ENCODE measurements around the gene GPS1.

GPS1 gene

DNA sequence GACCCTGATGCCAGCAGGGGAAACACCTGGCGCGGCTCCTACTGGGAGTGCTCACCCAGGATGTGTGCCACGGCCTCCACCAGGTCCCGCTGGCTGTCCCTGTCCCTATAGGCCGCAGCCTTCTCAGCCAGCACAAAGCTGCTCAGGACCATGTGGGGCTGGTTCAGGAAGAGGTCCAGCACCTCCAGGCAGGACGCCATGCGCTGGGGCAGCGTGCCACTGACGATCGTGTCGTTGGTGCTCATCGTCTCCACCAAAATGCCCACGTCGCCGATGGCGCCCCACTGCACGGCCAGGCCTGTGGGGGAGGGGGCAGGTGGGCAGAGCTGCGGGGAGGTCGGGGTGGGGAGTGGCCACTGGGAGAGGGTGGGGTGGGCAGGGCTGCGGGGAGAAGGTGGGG lies 29.8 kb downstream of the GPS1 start:
- DNase-seq, result no peak

- no peak for DNase-seq
These were observed 30.3 kb downstream of the GPS1 start for GRCh38 chr17:82081966-82082365.

DNA sequence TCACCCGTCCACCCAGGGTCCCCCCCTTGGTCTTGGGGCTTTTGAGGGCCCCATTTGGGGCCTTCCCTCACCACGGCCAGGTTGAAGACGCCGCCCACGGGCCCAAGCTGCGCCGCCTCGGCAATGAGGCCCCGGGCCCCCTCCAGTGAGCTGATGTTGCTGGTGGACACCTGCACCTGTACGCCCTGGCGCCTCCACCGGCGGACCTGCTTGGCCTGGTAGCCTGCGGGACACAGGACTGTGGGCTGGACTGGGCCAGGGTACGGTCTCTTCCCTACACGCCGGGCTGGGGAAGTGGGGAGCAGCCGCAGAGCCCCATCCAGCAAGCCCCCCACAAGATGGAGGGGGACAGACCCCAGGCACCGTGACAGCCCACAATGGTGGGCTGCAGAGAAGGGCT lies 30.8 kb downstream of the GPS1 start:
- no peak for DNase-seq

- no peak for DNase-seq
These were observed 31.3 kb downstream of the GPS1 start for GRCh38 chr17:82083009-82083408.

- DNase-seq, result no peak
These were observed 32.0 kb downstream of the GPS1 start for GRCh38 chr17:82083533-82084359.

DNA sequence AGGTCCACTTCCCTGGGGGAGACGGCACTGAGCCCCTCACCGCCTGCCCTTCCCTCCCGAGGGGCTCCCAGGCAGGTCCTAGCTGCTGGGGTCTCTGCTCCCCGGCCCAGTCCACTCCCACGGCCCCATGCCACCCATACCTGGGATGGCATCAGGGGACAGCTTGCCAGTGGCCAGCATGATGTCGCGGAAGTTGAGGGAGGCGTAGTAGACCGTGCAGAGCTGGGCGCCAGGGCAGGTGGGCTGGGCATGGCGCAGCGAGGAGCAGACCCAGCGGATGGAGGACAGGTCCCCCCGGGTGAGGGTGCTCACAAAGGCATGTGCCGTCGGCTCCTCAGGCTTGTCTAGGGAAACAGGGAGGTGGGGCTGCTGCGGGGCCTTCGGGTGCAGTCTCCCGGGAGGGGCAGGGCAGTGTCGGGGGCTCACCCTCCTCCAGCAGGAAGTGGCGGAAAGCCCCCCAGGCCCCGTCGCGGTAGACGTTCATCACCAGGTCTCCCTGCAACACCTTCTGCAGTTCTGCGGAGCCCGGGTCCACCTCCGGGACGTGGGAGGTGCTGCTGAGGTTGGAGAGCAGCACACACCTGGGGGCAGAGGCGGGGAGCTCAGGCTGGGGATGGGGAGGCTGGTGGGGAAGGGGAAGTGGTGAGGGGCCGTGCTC lies 32.8 kb downstream of the GPS1 start:
- no peak for DNase-seq

- no peak for DNase-seq
These were observed 33.5 kb downstream of the GPS1 start for GRCh38 chr17:82085031-82085861.

- no peak for DNase-seq
These were observed 34.5 kb downstream of the GPS1 start for GRCh38 chr17:82085931-82086764.

DNA sequence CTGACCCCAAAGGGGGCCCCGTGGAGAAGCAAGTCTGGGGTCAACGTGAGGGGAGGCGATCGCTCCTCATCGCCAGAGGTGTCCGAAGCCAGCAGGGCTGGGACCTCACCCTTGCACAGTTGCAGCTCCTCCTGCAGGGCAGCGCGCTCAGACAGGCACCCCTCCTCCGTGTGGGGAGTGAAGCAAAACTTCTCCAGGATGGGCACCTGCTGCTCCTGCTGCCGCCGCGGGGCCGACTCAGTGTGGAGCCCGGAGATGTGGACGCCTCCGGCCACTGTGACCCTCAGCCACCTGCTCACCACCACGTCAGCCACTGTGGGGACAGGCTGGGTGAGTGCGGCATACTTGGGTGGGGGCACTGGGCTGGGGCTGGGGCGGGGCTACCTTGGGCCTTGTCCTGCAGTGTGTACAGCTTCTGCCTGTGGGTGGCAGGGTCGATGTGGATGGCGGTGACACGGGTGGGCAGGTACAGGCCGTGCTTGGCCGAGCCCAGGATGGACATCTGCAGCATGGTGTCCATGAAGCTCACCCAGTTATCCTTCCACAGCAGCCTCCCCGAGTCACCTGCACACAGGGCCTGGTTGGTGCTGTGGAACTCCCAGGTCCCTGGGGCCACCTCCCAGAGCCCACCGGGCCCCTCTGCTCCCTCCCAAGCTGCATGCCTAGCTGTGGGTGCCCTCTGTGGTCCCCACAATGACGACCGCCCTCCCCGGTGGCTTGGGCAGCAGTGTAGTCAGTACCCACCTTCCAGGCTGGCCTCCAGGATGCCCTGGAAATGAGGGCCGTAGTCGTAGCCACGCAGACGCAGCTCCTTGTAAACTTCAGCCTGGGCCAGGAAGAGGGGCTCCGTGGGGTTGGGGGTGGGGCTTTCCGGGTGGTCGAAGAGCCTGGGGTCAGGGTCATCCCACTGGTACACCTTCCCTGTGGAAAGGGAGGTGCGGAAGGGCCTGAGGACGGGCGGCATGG lies 35.5 kb downstream of the GPS1 start:
- no peak for DNase-seq

GRCh38 chr17:82087961-82088837 lies 36.5 kb downstream of the GPS1 start:
- DNase-seq, result no peak

GRCh38 chr17:82088838-82089722 lies 37.4 kb downstream of the GPS1 start:
- DNase-seq, result no peak

DNA sequence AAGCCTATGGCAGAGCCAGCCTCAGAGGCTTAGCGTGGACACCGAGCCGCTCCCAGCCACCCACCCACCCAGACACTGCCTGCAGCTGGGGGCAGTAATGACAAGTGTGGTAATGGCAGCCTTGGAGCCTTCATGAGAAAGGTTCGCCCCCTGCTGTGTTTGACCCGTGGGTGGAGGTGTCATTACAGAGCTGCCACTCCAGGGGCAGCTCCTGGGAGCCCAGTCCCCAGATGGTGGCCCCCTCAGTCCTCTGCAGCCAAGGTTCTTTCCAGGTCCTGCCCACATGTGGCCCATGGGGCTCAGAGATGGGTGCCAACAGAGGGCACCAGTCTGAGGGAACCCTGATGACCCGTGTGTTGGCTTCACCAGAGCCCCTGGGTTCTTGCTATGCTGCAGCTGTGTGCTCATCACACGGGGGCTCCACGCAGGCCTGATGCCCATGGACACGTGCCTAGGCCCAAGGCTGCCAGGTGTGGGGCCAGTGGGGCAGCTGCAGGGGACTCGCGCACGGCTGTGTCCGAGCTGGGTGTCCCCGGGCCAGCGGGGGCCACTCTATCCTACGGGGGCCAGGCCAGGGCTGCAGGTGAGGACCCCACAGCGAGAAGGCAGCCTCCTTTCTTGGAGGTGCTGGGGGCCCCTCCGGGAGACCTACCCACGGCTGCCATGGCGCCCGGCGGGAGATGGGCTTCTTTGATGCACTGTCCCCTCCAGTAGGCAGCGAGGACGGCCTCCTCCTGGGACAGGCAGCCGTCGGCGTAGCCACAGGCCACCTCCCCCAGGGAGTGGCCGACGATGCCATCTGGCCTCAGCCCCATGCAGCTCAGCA lies 38.2 kb downstream of the GPS1 start:
- DNase-seq, result no peak

DNA sequence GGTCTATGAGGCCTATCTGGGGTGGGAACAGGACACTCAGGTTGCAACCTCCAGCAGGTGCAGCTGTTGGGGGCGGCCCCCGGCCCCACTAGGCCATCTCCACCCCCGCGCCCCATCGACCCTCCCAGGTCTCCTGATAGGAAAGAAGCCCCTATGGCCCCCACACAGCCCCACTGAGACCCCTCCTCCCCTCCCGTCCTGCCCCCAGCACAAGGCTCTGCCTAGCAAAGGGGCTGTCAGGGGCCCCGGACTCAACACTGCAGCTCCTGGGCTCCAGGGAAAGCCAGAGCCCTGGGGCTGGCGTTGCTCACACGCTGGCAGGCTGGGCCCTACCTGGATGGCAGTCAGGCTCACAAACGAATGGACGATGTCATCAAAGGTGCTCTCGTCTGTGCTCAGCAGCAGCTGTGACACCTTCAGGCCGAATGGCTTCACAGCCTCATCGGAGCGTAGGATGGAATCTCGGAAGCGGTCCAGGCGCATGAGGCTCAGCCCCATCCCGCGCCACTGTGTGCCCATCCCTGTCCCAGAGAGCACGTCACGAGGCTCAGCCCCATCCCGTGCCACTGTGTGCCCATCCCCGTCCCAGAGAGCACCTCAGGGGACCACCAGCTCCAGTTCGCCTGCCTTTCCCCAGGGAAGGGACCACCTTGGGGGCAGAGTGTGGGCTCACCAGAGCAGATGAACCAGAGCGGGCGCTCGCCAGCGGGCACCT lies 39.0 kb downstream of the GPS1 start:
- no peak for DNase-seq

- DNase-seq, result no peak
These were observed 39.8 kb downstream of the GPS1 start for GRCh38 chr17:82091264-82092066.

- DNase-seq, result no peak
These were observed 40.4 kb downstream of the GPS1 start for GRCh38 chr17:82092094-82092586.

GRCh38 chr17:82092628-82092994 lies 40.9 kb downstream of the GPS1 start:
- no peak for DNase-seq
